ENCODE results near the gene RASGEF1C. TPM values are rescaled to one million over a fixed set of nuclear protein-coding genes. Genes with fewer than 3 reads are reported as not detected.

RASGEF1C gene
- total and polyA plus RNA-seq, 2 experiments from 2014 or later, result 0.40 to 0.42 TPM

- H3K4me3 Mint-ChIP-seq, result no peak overlapping the region
- Histone ChIP-seq H3K79me2 (replicated peaks; ENCODE audit: insufficient read depth) (no peaks in the 10 kb centered on the region), H3K4me1 (ENCODE audit: insufficient read depth) (no peaks in the 10 kb centered on the region), H3K27ac (ENCODE audit: low read depth) (no peak overlapping the region), H3K36me3 (ENCODE audit: insufficient read depth) (no peaks in the 10 kb centered on the region), H3K4me3 (no peak overlapping the region), H3F3A (replicated peaks; ENCODE audit: low read depth) (no peaks in the 10 kb centered on the region), H3K9me2 (ENCODE audit: insufficient read depth) (no peaks in the 10 kb centered on the region), H4K20me1 (replicated peaks; ENCODE audit: insufficient read depth) (no peaks in the 10 kb centered on the region), H3K27me3 (ENCODE audit: insufficient read depth) (no peaks in the 10 kb centered on the region), H2AFZ (peak overlapping the region; percentile 87), H3K4me2 (0 out of 2 replicates have a peak overlapping the region, but pooled peaks have one; percentile 20)
- H3K27me3 Mint-ChIP-seq (ENCODE audit: insufficient read depth, low read depth, poor library complexity), result peaks cover 4% of the 10 kb centered on the region
- ATAC-seq (peak; percentile 55), DNase-seq (ENCODE audit: low spot score) (peak; percentile 33)
- H3K4me1 Mint-ChIP-seq, result peaks cover 14% of the 10 kb centered on the region
- no peak for TF ChIP-seq REST (IDR thresholded peaks at IDR 0.05; ENCODE audit: unreplicated experiment)
- TF ChIP-seq NANOG (IDR thresholded peaks at IDR 0.05; ENCODE audit: borderline replicate concordance), result no peak
- TF ChIP-seq ZNF331 (CRISPR knock-in tag; IDR thresholded peaks at IDR 0.05; ENCODE audit: low read depth), result no peak
- TF ChIP-seq ETS1 (IDR thresholded peaks at IDR 0.05), result no peak
- TF ChIP-seq POLR2AphosphoS5 (IDR thresholded peaks at IDR 0.05; ENCODE audit: low read depth), result no peak
- no peak for TF ChIP-seq JUNB (IDR thresholded peaks at IDR 0.05; ENCODE audit: unreplicated experiment)
- no peak for TF ChIP-seq CREB1 (CRISPR knock-in tag; IDR thresholded peaks at IDR 0.05; ENCODE audit: low read depth)
- H3K36me3 Mint-ChIP-seq (ENCODE audit: low read depth), result no peaks in the 10 kb centered on the region
- no peak overlapping the region for H3K27ac Mint-ChIP-seq
- H3K9me3 Mint-ChIP-seq, result no peaks in the 10 kb centered on the region
These were observed 38.8 kb downstream of the RASGEF1C start for GRCh38 chr5:180170106-180170809.

GRCh38 chr5:180169248-180170105 lies 39.5 kb downstream of the RASGEF1C start:
- Histone ChIP-seq H2AFZ (peak overlapping the region; percentile 87), H3K4me3 (no peak overlapping the region), H3K9me2 (ENCODE audit: insufficient read depth) (no peaks in the 10 kb centered on the region), H3K4me1 (ENCODE audit: insufficient read depth) (no peaks in the 10 kb centered on the region), H3F3A (replicated peaks; ENCODE audit: low read depth) (no peaks in the 10 kb centered on the region), H3K27me3 (ENCODE audit: insufficient read depth) (no peaks in the 10 kb centered on the region), H3K79me2 (replicated peaks; ENCODE audit: insufficient read depth) (no peaks in the 10 kb centered on the region), H3K36me3 (ENCODE audit: insufficient read depth) (no peaks in the 10 kb centered on the region), H3K4me2 (0 out of 2 replicates have a peak overlapping the region, but pooled peaks have one; percentile 20), H3K27ac (ENCODE audit: low read depth) (no peak overlapping the region), H4K20me1 (replicated peaks; ENCODE audit: insufficient read depth) (no peaks in the 10 kb centered on the region)
- no peaks in the 10 kb centered on the region for H3K9me3 Mint-ChIP-seq
- no peaks in the 10 kb centered on the region for H3K36me3 Mint-ChIP-seq (ENCODE audit: low read depth)
- no peak overlapping the region for H3K4me3 Mint-ChIP-seq
- H3K27ac Mint-ChIP-seq, result no peak overlapping the region
- DNase-seq (ENCODE audit: low spot score), result no peak
- H3K4me1 Mint-ChIP-seq, result peaks cover 14% of the 10 kb centered on the region
- peak; percentile 30 for ATAC-seq
- H3K27me3 Mint-ChIP-seq (ENCODE audit: insufficient read depth, low read depth, poor library complexity), result peaks cover 4% of the 10 kb centered on the region
- TF ChIP-seq ZNF114 (CRISPR knock-in tag; IDR thresholded peaks at IDR 0.05), result no peak
- no peak for TF ChIP-seq ZNF462 (CRISPR knock-in tag; IDR thresholded peaks at IDR 0.05)

Measured in GM23338 (cell line).